Omental fat pad (tissue), 4 donors: ENCODE data around the gene CADM4. TPM values are rescaled to one million over a fixed set of nuclear protein-coding genes. Genes with fewer than 3 reads are reported as not detected.
"Not testable (repeated sequence)": the region's sequence is repeated elsewhere in the genome, so short reads cannot be mapped to it uniquely, and the experiment has no call there.

ENCODE experiments used
- ATAC-seq: fragments of 150-250 bp; one replicate; pipeline ENCODE4 v1.9.1; 2016; ENCODE audit warnings: mild to moderate bottlenecking, moderate library complexity; ENCODE audit not compliant: low FRiP score
- DNase-seq: peaks from one replicate; pipeline ENCODE4 v3.0.0-alpha.2; 2019; ENCODE audit warnings: low spot score
- total RNA-seq, 4 donors: library from RNA; depleted of rRNA; stranded (reverse); fragments of >200 nt; gene quantifications; one replicate each; pipeline ENCODE4 v1.1.0, GENCODE V29; 2016
- TF ChIP-seq, protein P1 (sequence below), 3 donors: fragments of 450-650 bp; IDR thresholded peaks; one replicate each; pipeline ENCODE4 v1.5.1; 2016 to 2017; ENCODE audit warnings: antibody characterized with exemption in 3 of 3, mild to moderate bottlenecking in 3 of 3, moderate library complexity in 2 of 3

CADM4 gene
- total RNA-seq, 4 donors from 2014 or later, result 0.79 to 3.5 (median 2.5) TPM

DNA sequence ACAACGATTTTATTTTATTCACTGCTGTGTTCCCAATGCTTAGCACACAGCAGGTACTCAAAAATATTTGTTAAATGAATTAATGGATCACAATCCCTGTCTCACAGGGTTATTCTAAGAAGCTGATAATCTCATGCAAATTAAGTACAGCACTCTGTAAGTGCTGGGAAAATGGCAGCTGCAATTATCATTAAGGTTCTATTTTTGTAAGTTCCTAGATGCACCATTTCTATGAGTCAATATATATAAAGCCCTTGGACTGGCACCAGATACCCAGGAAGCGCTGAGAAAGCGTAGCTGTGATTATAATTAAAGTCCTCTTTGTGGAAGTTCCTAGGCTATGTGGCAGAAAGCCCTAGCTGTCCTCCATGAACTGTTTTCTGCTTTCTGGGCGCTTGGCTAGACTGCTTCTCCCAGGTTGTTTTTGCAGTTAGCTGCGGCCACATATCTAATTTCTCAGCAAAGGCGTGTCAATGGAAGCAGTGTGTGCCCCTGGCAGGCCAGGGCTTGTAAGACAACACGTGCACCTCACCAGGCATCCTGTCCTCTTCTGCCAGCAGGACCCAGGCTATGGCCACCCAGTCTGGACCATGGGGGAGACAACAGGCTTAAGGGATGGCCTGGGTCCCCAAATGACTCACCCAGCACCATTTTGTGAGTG is 33.0 kb downstream of the CADM4 start:
- DNase-seq, result no peak
- ATAC-seq, result no peak
- TF ChIP-seq, protein P1, sequence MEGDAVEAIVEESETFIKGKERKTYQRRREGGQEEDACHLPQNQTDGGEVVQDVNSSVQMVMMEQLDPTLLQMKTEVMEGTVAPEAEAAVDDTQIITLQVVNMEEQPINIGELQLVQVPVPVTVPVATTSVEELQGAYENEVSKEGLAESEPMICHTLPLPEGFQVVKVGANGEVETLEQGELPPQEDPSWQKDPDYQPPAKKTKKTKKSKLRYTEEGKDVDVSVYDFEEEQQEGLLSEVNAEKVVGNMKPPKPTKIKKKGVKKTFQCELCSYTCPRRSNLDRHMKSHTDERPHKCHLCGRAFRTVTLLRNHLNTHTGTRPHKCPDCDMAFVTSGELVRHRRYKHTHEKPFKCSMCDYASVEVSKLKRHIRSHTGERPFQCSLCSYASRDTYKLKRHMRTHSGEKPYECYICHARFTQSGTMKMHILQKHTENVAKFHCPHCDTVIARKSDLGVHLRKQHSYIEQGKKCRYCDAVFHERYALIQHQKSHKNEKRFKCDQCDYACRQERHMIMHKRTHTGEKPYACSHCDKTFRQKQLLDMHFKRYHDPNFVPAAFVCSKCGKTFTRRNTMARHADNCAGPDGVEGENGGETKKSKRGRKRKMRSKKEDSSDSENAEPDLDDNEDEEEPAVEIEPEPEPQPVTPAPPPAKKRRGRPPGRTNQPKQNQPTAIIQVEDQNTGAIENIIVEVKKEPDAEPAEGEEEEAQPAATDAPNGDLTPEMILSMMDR (IDR thresholded peaks at IDR 0.05), result no peak

DNA sequence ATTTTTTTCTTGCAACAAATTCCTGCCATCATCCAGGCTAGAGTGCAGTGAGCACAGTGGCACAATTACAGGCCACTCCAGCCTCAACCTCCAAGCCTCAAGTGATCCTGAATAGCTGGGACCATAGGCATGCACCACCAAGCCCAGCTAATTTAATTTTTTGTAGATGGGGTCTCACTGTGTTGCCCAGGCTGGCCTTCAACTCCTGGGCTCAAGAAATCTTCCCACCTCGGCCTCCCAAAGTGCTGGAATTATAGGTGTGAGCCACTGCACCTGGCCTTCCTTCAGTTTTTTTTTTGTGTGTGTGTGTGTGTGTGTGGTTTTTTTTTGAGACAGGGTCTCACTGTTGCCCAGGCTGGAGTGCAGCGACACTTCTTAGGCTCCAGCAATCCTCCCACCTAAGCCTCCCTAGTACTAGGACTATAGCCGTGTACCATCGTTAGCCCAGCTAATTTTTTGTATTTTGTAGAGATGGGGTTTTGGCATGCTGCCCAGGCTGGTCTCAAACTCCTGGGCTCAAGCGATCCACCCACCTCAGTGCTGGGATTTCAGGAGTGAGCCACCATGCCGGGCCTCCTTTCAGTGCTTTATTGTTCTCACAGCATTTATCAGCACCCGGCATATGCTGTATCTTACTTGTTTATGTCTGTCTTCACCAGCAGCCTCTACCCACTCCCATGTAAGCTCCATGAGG is 33.6 kb downstream of the CADM4 start:
- no peak for DNase-seq
- no peak for ATAC-seq
- TF ChIP-seq, protein P1 (IDR thresholded peaks at IDR 0.05), result no peak

DNA sequence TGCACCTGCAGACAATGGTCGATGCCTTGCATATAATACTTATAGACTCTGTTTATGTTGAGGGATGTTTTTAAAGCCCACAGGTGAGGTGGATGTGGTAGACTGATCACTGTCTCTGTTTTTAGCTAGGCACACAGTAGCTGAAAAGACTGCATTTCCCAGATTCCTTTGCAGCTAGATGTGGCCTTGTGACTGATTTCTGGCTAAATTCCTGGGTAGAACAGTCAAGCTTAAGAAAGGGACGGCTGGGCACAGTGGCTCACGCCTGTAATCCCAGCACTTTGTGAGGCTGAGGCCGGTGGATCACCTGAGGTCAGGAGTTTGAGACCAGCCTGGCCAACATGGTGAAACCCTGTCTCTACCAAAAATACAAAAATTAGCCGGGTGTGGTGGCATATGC is 39.3 kb downstream of the CADM4 start:
- not testable (repeated sequence) for DNase-seq, ATAC-seq

DNA sequence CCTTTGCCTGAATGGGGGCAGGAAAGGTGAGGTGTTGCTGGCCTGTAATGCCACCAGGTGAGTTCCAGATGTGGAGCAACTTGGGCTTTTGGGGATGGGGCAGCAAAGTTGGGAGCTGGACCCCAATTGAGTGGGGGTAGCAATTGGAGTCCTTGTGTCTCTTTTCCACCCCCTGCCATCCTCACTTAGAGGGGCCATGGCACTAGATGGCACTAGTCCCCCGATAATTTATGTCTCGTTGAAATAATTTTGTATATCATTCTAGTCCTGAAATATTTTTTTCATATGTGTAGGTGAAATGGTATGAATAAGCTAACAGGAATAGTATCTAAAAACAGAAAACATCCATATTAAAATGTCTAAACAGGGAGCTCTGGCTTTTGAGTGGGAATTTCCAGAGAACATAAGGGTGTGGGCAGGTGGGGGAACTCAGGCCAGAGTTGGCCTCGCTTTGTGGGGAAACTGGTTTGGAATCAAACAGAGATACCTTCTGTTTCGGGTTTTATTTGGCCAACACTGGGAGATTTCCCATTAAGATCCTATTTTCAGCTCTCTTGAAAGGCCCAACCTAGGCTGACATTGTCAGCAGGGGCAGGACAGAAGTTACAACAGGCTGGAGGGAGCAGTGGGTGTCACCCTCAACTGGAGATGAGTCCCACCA is 39.9 kb downstream of the CADM4 start:
- TF ChIP-seq, protein P1 (IDR thresholded peaks at IDR 0.05), result no peak
- DNase-seq (no peak), ATAC-seq (no peak)

DNA sequence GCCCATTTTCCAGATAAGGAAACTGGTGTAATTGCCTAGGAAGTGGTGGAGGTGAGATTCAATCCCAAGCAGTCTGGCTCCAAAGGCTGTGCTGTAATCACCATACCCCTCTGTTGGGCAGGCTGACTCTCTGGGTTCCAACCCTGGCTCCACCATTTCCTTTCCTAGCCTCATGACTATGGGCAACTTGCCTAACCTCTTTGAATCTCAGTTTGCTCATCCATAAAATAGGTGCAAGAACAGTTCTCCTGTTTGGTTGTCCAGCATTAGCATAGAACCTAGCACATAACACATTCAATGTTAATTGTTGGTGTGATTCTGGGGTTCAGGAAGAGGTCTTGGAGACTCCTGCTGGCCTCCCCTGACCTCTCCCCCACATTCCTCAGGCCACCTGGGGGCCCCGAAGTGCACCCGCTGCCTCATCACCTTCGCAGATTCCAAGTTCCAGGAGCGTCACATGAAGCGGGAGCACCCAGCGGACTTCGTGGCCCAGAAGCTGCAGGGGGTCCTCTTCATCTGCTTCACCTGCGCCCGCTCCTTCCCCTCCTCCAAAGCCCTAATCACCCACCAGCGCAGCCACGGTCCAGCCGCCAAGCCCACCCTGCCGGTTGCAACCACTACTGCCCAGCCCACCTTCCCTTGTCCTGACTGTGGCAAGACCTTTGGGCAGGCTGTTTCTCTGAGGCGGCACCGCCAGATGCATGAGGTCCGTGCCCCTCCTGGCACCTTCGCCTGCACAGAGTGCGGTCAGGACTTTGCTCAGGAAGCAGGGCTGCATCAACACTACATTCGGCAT is 41.0 kb downstream of the CADM4 start:
- TF ChIP-seq, protein P1 (IDR thresholded peaks at IDR 0.05), result no peak
- ATAC-seq (no peak), DNase-seq (no peak)

DNA sequence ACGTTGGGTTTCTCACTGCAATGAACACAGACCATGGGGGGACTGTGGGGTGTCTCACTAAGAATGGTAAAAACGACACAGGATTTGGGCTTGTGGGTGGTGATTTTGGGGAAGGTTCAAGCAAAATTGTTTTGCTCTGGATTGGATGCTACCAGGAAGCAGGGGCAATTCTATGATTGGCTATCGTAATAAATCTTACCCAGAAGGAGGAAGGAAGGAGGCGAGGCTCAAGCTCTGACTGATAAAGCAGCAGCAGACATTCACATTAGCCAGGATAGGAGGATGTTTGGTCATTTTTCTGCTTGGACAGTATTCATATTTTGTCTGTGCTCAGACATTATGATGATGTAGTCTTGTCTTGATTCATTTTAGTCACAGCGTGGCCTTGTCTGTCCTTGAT is 41.8 kb downstream of the CADM4 start:
- no peak for DNase-seq
- no peak for ATAC-seq
- TF ChIP-seq, protein P1 (IDR thresholded peaks at IDR 0.05), result no peak
